CD4-positive, alpha-beta T cell treated with Interferon gamma for 1 hour (primary cell): Measurements from ENCODE around the gene SLC35G2.
"Not testable (repeated sequence)": the region's sequence is repeated elsewhere in the genome, so short reads cannot be mapped to it uniquely, and the experiment has no call there.

Source experiments
- DNase-seq: peaks from one replicate; pipeline ENCODE4 v3.0.0-alpha.2; 2020

The SLC35G2 gene

DNA sequence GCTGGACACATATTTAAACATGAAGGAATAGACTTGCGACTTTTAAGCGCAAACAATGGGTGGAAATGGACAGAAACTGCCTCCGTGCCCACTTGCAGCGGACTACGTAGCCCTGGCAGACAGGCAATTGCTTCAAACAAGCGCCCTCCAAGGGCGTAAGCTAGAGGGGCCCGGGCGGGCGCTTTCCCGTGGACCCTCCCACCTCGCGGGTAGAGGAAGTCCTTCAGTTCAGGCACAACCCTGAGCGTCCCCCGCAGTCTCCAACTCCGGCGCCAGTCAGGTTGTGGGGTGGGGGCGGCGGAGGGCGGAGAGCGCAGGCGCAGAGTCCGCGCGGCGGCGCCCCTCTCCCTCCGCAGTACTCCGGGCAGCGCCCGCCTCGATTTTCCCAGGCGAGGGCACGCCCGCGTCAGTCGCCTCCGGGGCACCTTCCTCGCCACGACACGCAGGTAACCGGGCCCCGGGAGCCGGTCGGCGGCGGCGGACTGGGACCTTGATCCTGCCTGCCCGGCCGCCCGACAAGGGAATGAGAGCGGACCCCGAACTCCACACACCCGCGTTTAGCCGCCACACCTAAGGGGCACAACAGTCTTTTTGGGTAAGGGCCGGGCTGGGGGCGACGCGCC, at the start of gene SLC35G2:
Gene SLC35G2, plus strand, starts transcription at position 358 of the 623 bp plus-strand sequence. CDS start 35,335 bp downstream, outside the sequence.
- DNase-seq = peak; percentile 8

DNA sequence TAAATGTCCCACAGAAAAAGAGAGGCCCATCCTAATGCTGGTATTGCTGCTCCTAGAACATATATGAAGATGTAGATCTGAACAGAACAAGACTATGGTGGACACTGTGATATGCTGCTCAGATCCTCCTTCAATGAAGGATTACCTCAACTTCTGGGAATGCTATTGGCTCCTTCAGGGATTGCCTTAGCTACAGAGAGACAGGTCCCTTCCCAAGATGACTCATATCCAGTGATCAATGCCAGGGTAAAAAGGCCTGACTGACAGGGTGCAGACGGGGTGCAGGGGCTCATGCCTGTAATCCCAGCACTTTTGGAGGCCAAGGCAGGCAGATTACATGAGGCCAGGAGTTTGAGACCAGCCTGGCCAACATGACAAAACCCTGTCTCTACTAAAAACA, 46.2 kb upstream of the SLC35G2 start:
- no peak for DNase-seq

DNA sequence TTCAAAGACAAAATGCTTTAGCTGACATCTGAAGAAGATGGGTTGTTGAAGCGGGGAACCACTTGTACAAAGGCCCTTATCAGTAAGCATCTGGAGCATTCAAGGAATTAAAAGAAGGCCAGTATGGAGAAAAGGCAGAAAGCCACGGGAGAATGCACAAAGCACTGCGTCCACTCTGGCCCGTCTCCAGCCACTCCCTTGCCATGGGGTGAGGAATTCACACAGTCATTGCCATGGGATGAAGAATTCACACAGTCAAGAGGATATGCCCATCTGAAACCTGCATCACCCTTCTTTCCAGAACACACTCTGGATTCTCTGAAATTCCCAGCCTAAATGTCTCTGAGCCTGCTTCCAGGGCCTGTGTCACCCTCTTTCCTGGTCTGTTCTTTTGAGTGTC, 40.1 kb upstream of the SLC35G2 start:
- no peak for DNase-seq

DNA sequence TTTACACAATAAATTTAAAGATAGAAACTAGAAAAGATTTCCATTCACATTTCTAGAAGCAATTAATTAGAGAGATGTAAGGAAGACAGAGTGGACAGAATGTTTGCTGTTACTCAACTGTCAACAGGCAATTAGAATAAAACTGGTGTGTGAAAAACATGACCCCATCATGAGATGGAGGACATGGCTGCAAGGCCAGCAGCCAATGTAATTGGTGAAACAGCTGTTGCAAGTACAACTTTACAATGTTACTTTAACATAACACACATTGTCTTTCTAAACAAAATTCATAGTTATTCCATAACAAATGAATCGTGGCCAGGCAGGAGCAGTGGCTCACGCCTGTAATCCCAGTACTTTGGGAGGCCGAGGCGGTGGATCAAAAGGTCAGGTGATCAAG, 38.2 kb upstream of the SLC35G2 start:
- DNase-seq = no peak

DNA sequence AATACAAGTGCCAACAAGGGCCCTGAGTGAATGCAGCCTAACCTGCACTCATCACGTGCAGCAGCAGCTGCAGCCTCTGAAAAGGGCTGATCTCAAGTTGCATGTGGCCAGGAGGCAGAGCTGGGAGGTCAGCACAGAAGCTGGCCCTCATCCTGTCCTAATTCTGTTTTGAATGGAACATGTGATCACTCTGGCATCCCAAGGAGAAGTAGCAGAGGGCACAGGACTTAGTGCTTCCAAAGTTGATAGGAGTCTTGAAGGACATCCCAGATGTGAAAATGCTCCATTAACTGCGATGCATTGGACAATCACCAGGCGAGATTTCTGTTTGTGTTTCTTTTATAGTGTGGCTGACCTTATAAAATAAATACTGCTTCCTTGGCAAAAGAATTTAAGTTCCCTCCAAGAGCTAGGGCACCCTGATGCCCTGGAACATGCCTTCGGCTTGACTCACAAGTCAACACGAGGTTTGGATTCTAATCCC, 35.2 kb upstream of the SLC35G2 start:
- no peak for DNase-seq

DNA sequence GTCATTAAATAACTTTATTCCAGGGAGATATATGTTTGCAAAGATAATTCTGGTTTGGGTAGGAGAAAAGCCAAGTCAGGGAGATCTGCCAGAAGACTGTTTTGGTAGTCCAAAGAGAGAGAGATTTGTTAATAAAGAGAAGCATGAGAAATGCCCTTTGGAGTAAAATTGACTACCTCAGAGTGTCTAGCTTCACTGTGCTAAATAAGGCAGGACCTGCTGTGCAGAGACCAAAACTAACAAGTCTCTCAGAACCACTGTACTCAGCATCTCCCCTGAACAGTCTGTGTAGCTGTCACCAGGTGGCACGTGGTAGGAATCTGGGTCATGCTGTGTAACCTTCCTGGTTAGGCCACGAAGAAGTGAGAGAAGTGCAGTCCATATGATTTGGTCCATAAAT, 31.6 kb upstream of the SLC35G2 start:
- peak; percentile 10 for DNase-seq

DNA sequence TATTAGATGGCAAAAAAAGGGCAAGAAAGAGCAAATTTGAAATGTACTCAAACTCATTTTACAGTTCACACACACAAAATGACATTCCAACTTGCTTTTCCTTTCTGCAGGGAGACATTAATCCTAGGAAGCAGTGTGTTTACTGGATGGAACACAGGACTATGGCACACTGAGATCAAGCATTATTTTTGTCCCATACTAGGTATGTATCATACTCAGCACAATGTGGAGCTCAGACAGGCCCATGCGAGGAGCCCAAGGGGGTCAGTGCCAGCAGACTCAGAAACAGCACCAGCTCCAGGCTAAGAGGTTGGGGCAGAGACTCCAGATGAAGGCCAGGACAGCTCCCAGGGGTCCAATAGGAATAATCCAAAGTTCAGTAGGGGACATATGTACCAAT, 30.8 kb upstream of the SLC35G2 start:
- no peak for DNase-seq

DNA sequence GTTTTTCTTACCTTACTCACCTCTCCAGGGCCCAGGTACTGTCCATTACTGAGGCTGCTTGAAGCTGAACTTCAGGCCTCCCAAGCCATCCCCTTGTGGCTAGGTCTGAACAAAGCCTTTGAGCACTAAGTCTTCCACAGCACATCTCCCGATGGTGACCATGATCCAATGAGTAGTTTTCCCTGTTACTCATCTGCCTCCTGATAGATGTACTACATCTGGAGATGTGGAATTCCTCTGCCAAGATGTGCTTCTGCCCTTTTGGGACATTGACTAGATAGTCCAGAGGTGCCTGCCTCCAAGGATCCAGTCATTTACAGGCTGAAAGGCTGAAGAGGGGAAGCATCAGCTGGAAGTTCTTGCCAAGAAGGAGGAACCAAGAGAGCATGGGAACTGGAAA, 28.9 kb upstream of the SLC35G2 start:
- no peak for DNase-seq

DNA sequence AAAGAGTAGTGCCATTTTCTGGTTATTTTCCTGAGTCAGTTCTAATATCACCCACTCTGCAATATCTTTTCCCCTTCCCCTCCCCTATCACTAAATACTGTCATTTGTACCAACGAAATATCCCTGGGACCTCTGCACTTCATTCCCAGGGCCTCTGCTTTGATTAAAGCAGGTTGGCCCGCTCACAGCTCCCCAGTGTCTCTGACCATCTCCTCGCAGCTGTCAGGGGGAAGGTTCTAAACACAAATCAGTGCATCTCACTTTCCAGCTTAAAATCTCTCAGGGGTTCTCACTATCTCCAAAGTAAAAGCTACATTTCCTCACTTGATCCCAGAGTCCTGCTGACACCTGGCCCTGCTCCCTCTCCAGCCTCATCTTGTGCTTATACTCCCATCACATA, 28.1 kb upstream of the SLC35G2 start:
- no peak for DNase-seq

DNA sequence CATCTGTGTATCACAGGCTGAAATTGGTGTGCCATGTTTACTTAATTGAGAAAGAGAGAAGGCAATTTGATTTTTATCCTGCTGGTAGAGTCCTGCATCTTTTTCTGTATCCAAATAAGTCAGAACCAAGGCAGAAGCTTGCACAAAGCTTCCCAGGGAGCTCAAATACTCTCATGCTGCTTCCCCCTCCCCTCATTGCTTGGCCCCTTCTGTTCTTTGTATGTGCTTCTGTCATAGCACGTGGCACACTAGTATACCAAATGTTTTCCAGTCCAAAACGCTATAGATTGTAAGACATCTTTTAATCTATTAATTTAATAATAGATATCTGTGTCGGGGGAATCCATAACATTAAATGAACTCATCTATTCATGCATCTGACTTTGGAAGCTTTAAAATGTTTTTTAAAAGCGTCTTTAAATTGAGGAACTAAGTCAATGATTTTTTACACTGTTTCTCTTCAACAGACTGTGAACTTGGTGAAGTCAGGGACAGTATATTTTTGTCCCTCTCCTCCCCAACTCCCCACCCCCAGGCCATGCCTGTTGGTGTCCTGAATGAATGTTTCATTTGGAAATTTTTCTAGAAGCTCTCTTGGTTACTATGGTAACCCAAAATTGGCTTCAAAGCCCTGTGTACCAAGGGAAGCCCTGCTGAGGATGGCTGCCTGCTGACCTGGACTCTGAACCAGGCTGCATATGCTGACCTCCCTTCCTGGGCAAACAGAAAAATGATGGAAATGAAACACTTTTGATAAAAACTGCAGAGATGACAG, 26.2 kb upstream of the SLC35G2 start:
- DNase-seq = no peak

DNA sequence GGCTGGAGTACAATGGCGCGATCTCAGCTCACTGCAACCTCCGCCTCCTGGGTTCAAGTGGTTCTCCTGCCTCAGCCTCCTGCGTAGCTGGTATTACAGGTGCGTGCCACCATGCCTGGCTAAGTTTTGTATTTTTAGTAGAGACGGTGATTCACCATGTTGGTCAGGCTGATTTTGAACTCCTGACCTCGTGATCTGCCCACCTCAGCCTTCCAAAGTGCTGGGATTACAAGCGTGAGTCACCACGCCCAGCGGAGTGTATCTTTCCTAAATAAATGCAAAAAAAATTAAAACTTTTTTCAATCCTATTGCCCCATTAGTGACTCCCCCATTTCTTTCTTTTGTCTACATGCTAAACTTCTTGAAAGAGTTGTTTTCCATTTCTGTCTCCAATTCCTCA, 17.8 kb upstream of the SLC35G2 start:
- DNase-seq = not testable (repeated sequence)

DNA sequence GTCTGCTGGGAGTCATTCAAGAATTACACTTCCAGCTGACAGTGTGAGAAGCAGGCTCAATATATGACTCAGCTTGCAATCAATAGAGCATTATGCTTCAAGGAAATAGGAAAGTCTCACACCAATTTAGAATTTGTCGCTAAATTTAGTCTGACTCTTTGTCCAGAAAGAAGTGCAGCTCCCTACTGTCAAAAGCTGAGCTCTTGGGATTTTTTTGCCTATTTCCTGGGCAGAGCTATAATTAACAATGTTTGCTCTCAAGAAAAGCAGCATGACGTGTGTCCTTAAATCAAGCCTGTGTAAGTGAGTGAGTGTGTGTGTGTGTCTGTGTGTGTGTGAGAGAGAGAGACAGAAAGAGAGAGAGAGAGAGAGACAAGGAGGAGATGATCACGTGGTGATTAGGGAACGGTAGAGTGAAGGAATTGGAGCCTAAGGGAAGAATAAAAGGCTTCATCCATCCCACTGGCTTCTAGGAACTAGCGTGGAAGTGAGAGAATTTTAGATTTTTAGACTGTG, 16.4 kb upstream of the SLC35G2 start:
- DNase-seq = no peak

DNA sequence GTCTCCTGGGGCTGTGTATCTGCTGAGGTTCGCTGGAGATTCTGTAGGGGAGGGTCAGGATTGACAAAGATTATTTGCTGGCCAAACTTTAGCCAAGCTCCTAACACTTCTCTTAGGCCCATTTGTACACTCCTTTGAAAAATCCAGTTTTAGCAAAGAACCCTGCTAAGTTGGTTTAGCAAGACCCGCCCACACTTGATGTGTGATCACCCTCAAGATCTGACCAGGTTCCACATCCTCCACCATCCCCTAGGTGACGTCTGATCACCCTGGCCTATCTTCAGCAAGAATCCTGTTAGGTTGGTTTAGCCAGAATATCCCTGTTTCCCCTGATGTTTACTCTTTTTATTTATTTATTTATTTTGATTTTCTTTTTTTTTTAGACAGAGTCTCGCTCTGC, 14.8 kb upstream of the SLC35G2 start:
- DNase-seq = no peak

DNA sequence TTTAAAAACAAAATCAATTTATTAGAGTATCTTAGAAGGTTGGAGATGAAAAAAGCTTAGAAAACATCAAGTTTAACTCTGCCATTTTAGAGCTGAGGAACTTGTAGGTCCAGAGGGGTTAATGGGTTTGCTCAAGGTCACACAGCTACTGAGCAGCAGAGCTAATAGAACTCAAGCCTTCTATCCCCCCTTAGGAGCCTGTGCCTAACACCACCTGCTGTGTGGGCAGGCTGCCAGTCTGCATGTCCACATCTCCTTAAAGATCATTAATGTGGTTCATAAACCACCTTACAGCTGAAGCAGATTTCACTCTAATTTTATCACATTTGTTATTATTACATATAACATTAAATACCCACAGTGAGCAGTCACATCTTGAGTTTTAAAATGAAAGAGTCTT, 14.1 kb upstream of the SLC35G2 start:
- DNase-seq = no peak

DNA sequence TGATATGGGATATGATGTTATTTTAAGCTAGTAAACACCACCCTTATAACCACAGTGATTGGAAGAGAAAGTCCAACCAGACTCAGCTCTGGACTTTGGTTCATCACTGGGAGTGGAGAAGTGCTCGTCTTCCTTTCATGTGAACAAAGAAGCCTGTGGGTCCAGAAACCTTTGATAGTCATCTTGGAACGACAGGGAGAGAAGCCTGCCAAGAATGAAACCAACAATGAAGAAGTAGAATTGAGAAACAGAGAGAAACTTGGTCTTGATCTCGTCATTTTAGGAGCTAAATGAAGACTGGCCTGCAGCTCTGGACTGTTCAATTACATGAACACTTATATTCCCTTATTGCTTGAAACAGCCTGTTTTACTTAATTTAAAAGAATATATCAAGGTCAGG, 13.1 kb upstream of the SLC35G2 start:
- DNase-seq = no peak

DNA sequence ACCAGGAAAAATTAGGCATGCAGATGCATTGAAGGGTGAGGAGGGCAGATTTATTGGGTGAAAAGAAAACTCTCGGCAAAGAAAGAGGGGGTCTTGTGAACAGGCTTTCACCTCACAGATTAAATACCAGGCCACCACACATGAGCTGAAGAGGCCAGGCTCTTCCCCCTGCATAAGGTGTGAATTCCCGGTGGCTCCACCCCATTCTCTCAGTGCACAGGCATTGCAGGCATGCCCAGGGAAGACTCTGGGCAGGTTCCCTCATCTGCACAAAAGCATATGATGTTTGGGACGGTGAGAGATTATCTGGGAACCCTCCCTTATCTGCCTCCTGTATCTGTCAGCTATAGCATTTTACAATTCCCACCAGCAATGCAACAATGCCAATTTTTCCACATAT, 7.2 kb upstream of the SLC35G2 start:
- no peak for DNase-seq

DNA sequence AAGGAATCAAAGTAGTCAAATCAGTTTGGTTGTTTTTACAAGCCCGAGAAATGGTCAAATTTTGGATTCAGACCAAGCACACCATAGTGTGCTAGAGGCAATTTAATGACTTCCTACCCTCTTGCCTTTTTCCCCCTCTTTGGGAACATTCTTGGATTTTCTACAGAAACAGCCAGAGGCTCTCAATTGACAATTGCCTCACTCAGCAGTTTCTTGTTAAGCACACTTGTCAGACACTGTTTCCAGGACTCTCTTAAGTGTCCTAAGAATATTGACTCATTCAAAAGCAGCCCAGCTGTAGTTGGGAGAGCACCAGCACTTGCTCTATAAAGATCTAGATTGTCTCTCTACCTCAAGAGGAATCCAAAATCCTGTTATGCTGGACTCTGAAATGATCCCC, 1.5 kb upstream of the SLC35G2 start:
- DNase-seq = no peak

DNA sequence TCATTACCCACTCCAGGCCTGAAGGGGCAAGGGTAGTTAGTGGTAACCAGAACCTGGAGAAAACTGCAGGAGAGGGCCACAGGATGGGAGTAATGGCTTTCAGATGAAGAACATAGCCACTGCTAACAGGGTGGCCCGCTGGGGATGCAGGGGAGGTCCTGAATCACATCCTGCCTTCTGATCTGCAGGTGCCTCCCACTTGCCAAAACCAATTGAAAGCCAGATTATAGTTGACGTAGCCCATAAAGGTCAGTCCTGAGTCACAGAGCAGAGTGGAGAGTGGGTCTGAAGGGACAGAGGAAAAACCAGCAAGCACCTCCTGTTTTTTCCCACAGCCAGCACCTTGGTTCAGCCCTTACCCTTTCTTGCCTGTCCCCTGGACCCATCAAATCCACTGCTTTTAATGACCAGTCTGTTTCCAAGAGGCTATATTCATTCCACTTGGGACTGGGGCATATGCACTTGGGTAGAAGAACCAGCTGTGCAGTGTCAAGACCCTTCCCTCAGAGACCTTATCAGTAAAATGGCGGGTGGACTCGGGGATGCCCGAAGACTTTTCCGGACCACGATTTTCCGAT, 646 bp upstream of the SLC35G2 start:
- peak; percentile 9 for DNase-seq

DNA sequence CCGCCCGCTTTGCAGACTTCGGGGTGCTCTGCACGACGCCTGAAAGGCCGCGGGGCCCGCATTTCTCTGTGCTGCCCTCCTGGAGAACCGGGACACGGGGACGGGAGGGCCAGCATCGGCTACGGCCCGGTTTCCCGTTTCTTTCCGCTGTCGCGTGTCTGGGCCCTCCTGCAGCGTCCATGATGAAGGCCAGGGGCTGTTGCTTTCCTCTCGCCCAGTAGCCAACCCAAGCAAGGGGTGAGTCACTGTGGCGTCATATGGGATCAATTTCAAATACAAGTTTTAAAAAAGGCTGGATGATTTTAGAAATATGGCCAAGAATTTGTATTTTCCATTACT, 435 bp downstream of the SLC35G2 start:
- DNase-seq = no peak

DNA sequence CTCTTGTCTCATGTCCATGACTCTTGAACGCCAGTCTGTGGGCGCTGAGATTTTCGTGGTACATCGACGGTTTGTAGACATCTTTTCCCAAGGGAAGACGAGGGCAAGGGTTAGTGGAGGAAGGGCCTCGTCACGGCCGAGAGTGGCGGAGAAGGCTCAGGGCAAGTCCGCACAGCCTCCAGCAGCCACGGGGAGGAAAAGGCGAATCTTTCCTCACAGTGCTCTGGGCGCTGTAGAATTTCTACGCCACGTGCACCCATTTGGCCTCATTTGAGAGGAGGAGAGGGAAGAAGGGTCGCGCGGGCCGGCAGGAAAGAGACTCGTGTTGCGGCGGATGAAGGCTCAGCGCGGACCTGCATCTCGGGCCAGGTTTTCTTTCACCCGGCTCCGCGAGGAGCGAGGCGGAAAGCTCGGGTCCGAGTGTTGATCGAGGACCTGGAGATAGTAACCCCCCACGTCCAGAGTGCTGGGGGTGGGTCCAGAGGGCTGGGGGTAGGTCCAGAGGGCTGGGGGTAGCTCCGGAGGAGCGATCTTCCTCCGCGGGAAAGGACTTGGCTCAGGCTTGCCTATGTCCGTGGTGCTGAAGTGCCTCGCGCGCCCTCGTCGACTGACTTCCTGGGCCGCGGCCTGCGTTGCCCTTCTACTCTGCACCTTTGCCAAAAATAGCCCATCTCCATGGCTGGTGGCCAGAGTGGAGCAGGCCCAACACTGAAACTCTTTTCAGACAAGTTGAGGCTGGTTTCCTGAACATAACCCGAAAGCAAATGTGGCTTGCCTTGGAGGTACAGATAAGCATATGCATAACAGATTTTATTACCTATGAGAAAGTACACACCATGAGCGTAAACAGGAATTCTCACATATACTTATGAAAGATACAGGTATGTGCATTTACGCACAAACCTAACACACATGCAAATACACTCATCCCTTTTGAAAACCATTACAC, 1.1 kb downstream of the SLC35G2 start:
- peak; percentile 17 for DNase-seq

DNA sequence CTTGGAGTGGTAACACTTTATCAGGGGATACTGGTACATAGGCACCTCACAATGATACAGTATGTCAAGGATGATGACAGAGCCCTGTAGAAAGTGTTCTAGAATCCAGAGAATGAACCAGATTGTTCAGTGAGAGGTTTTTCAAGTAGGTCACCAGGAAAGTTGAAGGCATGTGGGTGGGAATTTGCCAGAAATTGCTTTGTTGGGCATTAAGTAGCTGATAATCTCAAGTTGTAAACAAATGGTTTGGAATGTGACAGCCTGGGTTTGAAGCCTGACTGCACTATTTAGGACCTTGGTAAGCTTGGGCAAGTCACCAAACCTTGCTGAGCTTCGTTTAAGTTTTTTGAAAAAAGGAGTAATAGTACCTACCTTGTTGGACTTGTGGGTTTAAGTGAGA, 12.5 kb downstream of the SLC35G2 start:
- DNase-seq = no peak

DNA sequence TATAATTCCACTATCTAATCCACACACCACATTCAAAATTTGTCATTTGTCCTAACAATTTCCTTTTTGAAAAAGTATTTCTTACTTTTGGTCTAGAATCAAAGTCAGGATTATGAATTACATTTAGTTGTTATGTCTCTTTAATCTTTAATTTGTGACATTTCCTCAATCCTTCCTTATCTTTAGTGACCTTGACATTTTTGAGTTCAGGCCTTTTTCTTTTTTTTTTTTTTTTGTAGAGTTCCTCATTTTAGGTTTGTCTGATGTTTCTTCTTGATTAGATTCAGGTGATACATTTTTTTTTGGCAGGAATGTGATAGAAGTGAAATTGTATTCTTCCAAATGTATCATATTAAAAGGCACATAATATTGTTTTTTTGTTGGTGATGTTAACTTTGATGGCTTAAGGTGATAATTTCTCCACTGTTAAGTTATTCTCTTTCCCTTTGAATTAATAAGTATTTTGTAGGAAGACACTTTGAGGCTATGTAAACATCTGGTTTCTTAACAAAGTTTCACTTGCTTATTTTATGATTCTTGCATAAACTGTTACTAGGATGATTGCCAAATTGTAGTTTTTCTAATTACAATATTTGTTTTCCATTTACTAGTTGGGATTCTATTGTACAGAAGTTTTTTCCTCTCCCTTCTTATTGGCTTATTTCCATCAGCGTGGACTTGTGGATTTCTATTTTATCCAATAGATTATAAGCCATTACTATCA, 16.3 kb downstream of the SLC35G2 start:
- no peak for DNase-seq
